HepG2 (cell line): ENCODE measurements around the gene MGAT5.

Experiments used
- CBFB ChIP-seq: sonication (generic); formaldehyde crosslinking; IDR thresholded peaks from 2 replicates; pipeline ENCODE4 v1.4.0; 2020; ENCODE audit warnings: missing genetic modification reagents
- HNRNPLL ChIP-seq: fragments of 200-400 bp; formaldehyde crosslinking; IDR thresholded peaks from 2 replicates; pipeline ENCODE4 v1.6.1; 2017; ENCODE audit warnings: mild to moderate bottlenecking, low read depth, low read length; ENCODE audit not compliant: poor library complexity, severe bottlenecking
- ZBTB20 ChIP-seq: sonication (generic); formaldehyde crosslinking; IDR thresholded peaks from 2 replicates; pipeline ENCODE4 v1.8.1; 2023; ENCODE audit warnings: missing genetic modification reagents, low read depth, mild to moderate bottlenecking, borderline replicate concordance
- ZNF12 ChIP-seq: sonication (generic); formaldehyde crosslinking; IDR thresholded peaks from 2 replicates; pipeline ENCODE4 v1.5.0; 2020; ENCODE audit warnings: missing genetic modification reagents
- ZSCAN29 ChIP-seq: sonication (generic); formaldehyde crosslinking; conservative IDR thresholded peaks from 2 replicates; pipeline ENCODE4 v1.4.0; 2020; ENCODE audit warnings: mild to moderate bottlenecking, missing genetic modification reagents
- TF ChIP-seq, protein P1 (sequence below): sonication (generic); IDR thresholded peaks from 2 replicates; pipeline ENCODE4 v1.6.1; 2016; ENCODE audit warnings: low read depth, borderline replicate concordance
- TF ChIP-seq, protein P2 (sequence below): sonication (generic); formaldehyde crosslinking; IDR thresholded peaks from 2 replicates; pipeline ENCODE4 v1.4.0; 2020; ENCODE audit warnings: missing genetic modification reagents
- TF ChIP-seq, protein P3 (sequence below): sonication (generic); formaldehyde crosslinking; IDR thresholded peaks from 2 replicates; pipeline ENCODE4 v1.8.1; 2023; ENCODE audit warnings: mild to moderate bottlenecking, missing genetic modification reagents, borderline replicate concordance
- TF ChIP-seq, protein P4 (sequence below): sonication (generic); formaldehyde crosslinking; IDR thresholded peaks from 2 replicates; pipeline ENCODE4 v1.4.0; 2020; ENCODE audit warnings: low read depth, mild to moderate bottlenecking, missing genetic modification reagents
- TF ChIP-seq, protein P5 (sequence below): sonication (generic); formaldehyde crosslinking; IDR thresholded peaks from 2 replicates; pipeline ENCODE4 v1.5.0; 2020; ENCODE audit warnings: mild to moderate bottlenecking, missing genetic modification reagents, moderate library complexity

DNA sequence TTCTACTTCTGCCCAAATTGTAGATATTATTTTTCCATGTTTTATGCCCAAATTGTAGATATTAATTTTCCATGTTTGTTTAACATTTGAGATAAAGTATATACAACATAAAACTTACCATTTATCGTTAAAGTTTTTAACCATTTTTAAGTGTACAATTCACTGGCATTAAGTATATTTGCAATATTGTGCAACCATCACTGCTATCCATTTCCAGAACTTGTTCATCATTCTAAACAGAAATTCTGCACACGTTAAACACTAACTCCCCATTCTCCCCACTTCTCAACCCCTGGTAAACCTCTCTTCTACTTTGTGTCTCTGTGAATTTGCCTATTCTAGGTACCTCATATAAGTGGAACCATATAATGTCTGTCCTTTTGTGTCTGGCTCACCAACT lies 162.1 kb downstream of the MGAT5 start:
- no peak for TF ChIP-seq CBFB (CRISPR knock-in tag)
- TF ChIP-seq, protein P1, sequence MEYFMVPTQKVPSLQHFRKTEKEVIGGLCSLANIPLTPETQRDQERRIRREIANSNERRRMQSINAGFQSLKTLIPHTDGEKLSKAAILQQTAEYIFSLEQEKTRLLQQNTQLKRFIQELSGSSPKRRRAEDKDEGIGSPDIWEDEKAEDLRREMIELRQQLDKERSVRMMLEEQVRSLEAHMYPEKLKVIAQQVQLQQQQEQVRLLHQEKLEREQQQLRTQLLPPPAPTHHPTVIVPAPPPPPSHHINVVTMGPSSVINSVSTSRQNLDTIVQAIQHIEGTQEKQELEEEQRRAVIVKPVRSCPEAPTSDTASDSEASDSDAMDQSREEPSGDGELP, result no peak
- TF ChIP-seq, protein P2, sequence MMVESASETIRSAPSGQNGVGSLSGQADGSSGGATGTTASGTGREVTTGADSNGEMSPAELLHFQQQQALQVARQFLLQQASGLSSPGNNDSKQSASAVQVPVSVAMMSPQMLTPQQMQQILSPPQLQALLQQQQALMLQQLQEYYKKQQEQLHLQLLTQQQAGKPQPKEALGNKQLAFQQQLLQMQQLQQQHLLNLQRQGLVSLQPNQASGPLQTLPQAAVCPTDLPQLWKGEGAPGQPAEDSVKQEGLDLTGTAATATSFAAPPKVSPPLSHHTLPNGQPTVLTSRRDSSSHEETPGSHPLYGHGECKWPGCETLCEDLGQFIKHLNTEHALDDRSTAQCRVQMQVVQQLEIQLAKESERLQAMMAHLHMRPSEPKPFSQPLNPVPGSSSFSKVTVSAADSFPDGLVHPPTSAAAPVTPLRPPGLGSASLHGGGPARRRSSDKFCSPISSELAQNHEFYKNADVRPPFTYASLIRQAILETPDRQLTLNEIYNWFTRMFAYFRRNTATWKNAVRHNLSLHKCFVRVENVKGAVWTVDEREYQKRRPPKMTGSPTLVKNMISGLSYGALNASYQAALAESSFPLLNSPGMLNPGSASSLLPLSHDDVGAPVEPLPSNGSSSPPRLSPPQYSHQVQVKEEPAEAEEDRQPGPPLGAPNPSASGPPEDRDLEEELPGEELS (CRISPR knock-in tag), result no peak
- TF ChIP-seq HNRNPLL, result no peak
- TF ChIP-seq, protein P3, sequence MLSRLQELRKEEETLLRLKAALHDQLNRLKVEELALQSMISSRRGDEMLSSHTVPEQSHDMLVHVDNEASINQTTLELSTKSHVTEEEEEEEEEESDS, result no peak
- no peak for TF ChIP-seq ZBTB20 (CRISPR knock-in tag)
- TF ChIP-seq ZNF12 (CRISPR knock-in tag), result no peak
- TF ChIP-seq, protein P4, sequence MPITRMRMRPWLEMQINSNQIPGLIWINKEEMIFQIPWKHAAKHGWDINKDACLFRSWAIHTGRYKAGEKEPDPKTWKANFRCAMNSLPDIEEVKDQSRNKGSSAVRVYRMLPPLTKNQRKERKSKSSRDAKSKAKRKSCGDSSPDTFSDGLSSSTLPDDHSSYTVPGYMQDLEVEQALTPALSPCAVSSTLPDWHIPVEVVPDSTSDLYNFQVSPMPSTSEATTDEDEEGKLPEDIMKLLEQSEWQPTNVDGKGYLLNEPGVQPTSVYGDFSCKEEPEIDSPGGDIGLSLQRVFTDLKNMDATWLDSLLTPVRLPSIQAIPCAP (CRISPR knock-in tag), result no peak
- TF ChIP-seq, protein P5, sequence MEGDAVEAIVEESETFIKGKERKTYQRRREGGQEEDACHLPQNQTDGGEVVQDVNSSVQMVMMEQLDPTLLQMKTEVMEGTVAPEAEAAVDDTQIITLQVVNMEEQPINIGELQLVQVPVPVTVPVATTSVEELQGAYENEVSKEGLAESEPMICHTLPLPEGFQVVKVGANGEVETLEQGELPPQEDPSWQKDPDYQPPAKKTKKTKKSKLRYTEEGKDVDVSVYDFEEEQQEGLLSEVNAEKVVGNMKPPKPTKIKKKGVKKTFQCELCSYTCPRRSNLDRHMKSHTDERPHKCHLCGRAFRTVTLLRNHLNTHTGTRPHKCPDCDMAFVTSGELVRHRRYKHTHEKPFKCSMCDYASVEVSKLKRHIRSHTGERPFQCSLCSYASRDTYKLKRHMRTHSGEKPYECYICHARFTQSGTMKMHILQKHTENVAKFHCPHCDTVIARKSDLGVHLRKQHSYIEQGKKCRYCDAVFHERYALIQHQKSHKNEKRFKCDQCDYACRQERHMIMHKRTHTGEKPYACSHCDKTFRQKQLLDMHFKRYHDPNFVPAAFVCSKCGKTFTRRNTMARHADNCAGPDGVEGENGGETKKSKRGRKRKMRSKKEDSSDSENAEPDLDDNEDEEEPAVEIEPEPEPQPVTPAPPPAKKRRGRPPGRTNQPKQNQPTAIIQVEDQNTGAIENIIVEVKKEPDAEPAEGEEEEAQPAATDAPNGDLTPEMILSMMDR, result no peak
- no peak for TF ChIP-seq ZSCAN29
